Measurements from ENCODE around the gene SERPINF2.

DNA sequence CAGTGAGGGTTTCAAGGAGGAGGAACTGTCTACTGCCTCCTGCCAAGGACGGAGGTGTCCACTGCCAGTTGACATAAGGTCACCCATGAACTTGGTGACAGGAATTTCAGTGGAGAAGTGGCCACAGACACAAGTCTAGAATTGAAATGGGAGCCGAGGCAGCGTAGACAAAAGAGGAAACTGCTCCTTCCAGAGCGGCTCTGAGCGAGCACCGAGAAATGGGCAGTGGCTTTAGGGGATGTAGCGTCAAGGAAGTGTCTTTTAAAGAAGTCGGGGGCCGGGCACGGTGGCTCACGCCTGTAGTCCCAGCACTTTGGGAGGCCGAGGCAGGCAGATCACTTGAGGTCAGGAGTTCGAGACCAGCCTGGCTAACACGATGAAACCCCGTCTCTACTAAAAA, 16.1 kb downstream of the SERPINF2 start:
- no peak for TF ChIP-seq CTCF (IDR thresholded peaks at IDR 0.05)
- TF ChIP-seq POLR2A (IDR thresholded peaks at IDR 0.05), result no peak
